ENCODE results near the gene GRM6.

The GRM6 gene

DNA sequence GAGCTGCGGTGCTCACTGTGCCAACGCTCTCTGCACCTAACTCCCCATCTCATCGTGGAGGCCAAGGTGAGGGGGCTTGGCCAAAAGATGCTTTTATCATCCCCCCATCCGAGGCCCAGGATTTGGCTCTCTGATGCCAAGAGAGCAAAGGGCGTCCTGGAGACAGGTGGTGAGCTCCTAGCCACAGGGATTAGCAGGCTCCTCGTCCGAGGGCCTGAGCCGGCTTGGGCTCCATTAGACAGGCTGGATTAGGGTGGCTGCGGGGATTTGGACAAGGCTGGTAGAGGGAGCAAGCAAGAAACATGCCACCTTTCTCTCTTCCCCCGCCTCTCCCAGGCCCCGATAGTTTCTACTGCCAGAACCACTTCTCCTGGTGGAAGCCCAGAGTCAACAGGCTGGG lies 1.0 kb upstream of the GRM6 start:
- H3K27ac ChIP-seq = no peak overlapping the region
- H3K9ac ChIP-seq (ENCODE audit: insufficient read length) = no peak overlapping the region
- H3K36me3 ChIP-seq (ENCODE audit: insufficient read depth, low read length) = no peaks in the 10 kb centered on the region
- no peak for TF ChIP-seq EZH2 (IDR thresholded peaks at IDR 0.05)
- TF ChIP-seq POLR2AphosphoS5 (IDR thresholded peaks at IDR 0.05; ENCODE audit: borderline replicate concordance, low read depth, low read length) = no peak
- TF ChIP-seq FOXP2 (optimal IDR thresholded peaks at IDR 0.05; ENCODE audit: control extremely low read depth, extremely low read length, insufficient read depth) = no peak
- H3K4me3 ChIP-seq = no peak overlapping the region
- no peak for DNase-seq (ENCODE audit: low read depth, low spot score)
- H3K9me3 ChIP-seq (ENCODE audit: low read depth, low read length) = no peaks in the 10 kb centered on the region

DNA sequence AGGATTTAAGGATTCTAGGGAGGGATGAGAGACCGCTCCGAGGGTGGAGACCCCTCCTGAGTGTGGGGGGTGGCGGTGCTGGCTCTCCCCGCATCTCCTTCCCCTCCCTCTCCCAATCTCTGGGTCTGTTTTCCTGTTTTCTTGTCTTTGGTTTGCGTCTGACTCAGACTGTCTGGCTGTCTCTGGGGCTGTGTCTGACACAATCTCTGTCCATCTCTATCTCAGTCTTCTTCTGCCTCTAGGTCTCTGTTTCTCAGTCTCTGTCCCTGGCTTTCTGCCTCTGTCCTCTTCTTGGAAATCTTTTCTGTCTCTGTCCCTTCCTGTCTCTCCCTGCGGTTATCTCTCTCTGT lies 196 bp upstream of the GRM6 start:
- Histone ChIP-seq H3K36me3 (ENCODE audit: insufficient read depth, low read length) (no peaks in the 10 kb centered on the region), H3K27ac (no peak overlapping the region), H3K9ac (ENCODE audit: insufficient read length) (no peak overlapping the region), H3K4me3 (no peak overlapping the region), H3K9me3 (ENCODE audit: low read depth, low read length) (no peaks in the 10 kb centered on the region)
- no peak for DNase-seq (ENCODE audit: low read depth, low spot score)
- no peak for TF ChIP-seq POLR2AphosphoS5 (IDR thresholded peaks at IDR 0.05; ENCODE audit: borderline replicate concordance, low read depth, low read length)

DNA sequence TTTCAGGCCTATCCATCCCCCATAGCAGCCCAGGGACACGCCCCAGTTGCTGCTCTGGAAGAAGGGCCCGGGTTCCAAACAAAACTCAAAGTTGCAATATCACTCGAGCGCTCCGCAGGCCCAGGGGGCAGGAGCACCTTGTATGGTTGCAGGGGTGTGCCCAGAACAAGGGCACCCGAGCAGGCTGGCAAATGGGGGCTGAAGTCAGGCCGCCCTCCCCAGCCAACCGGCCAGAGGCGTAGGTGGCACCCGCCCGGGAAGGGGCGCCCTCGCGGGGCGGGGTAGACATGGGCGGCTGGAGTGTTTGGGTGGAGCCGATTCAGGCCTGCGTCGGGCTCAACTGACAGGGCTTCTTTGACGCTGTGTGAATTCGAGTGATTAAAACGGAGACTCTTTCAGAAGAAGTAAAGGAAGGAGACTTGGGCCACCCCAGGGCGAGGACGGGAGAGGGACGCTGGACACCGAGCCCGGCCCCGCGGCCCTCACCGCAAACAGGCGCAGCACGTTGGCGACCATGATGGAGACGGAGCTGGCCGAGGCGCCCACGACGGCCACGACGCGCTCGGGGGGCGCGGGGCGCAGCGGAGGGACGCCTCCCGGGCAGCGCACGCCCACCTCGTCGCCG lies 1.1 kb downstream of the GRM6 start:
- Histone ChIP-seq H3K4me3 (no peak overlapping the region), H3K9me3 (ENCODE audit: low read depth, low read length) (no peaks in the 10 kb centered on the region), H3K9ac (ENCODE audit: insufficient read length) (no peak overlapping the region), H3K36me3 (ENCODE audit: insufficient read depth, low read length) (no peaks in the 10 kb centered on the region), H3K27ac (no peak overlapping the region)
- no peak for DNase-seq (ENCODE audit: low read depth, low spot score)
- TF ChIP-seq POLR2AphosphoS5 (IDR thresholded peaks at IDR 0.05; ENCODE audit: borderline replicate concordance, low read depth, low read length) = no peak
- no peak for TF ChIP-seq EZH2 (IDR thresholded peaks at IDR 0.05)
- TF ChIP-seq FOXP2 (optimal IDR thresholded peaks at IDR 0.05; ENCODE audit: control extremely low read depth, extremely low read length, insufficient read depth) = no peak

DNA sequence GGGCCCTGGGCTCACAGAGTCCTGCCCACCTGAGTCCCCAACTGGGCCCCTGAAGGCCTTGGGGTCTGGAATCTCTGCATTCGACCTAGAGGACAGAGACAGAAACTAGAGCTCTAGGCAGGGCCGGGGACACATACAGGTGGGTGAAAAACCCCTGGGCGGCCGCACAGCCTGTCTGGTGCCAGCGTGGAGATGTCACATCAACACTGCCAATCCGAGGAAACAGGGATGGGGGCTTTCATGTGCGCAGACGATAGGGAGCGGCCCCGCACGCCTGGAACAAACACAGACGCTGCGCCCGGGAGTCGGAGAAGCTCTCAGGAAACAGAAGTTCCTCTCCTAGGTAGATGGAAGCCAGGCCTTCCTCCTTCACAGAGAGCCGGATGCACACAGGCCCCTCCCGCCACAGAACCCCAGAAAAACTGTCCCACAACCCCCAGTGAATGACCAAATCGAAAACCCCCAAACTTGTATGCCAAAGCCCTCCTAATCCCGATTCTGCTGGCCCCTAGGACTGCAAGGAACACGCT lies 1.8 kb downstream of the GRM6 start:
- Histone ChIP-seq H3K9ac (ENCODE audit: insufficient read length) (no peak overlapping the region), H3K4me3 (no peak overlapping the region), H3K9me3 (ENCODE audit: low read depth, low read length) (no peaks in the 10 kb centered on the region), H3K27ac (no peak overlapping the region), H3K36me3 (ENCODE audit: insufficient read depth, low read length) (no peaks in the 10 kb centered on the region)
- DNase-seq (ENCODE audit: low read depth, low spot score) = no peak
- TF ChIP-seq FOXP2 (optimal IDR thresholded peaks at IDR 0.05; ENCODE audit: control extremely low read depth, extremely low read length, insufficient read depth) (no peak), POLR2AphosphoS5 (IDR thresholded peaks at IDR 0.05; ENCODE audit: borderline replicate concordance, low read depth, low read length) (no peak), EZH2 (IDR thresholded peaks at IDR 0.05) (no peak)

DNA sequence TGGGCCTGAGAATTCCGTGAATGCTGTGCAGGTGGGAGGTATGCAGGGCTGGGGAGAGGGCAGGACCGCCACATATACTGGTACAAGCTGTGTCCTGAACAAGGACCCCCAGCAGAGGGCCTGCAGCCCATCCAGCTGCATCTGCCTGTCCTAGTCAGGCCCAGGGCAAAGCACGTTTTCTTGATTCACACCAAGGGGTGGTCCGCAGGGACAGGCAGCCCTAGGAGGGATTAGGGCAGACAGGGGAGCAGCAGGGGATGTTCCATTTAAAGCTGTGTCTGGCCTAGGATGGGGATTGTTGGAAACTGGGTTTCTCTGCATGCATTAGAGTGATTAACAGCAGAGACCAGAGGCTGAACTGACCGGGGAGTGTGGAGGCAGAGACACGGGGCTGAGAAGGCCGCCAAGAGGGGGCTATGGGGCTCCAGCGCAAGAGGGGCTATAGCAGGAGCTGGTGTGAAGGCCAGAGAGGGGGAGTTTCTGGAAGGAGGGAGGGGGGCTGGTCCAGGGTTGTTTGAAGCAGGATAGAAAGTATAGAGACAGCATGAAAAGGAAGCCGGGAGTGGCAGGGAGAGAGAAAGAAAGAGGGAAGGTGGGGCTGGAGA lies 2.7 kb downstream of the GRM6 start:
- Histone ChIP-seq H3K4me3 (no peak overlapping the region), H3K36me3 (ENCODE audit: insufficient read depth, low read length) (no peaks in the 10 kb centered on the region), H3K9ac (ENCODE audit: insufficient read length) (no peak overlapping the region), H3K9me3 (ENCODE audit: low read depth, low read length) (no peaks in the 10 kb centered on the region), H3K27ac (no peak overlapping the region)
- TF ChIP-seq FOXP2 (optimal IDR thresholded peaks at IDR 0.05; ENCODE audit: control extremely low read depth, extremely low read length, insufficient read depth) (no peak), EZH2 (IDR thresholded peaks at IDR 0.05) (no peak), POLR2AphosphoS5 (IDR thresholded peaks at IDR 0.05; ENCODE audit: borderline replicate concordance, low read depth, low read length) (no peak)
- DNase-seq (ENCODE audit: low read depth, low spot score) = no peak

DNA sequence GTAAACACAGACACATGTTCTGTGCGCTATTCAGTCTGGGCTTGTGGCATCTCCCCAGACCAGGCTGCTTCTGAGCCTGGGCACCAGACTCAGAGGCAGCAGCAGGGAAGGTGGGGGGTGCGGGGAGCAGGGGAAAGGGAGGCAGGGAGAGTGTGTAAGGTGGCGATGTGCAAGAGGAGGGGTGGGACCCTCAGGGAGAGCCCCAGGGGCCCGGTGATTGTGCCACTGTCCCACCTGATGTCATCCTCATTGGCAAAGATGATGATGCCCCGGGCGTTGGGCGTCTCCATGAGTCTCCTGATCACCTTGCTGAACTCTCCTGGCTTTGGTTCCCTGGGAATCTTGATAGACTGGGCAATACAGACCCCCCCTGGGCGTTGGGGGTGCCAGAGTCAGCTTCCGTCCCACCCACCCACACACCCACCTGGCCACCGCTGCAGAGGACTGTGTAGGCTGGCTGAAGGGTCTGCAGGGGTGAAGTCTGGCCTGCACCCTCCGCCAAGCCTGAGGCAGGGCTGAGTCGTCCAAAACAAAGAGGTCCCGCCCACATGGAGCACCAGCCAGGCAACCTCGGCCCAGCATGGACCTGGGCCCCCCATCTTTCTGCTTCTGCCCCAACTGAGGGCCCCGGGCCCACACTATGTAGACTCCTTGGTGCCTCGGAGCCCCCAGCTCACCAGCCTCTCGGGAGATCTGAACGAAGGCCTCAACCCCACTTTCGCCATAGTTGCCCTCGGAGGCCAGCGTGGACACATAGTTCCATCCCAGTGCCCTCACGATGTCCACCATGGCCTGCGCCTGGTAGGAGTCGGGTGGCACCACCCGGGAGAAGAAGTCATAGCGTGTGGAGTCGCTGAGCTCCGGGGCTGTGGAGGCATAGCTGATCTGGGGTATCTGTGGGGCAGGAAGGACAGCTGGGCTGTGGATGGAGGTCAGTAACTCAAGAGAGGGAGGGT lies 3.7 kb downstream of the GRM6 start:
- Histone ChIP-seq H3K36me3 (ENCODE audit: insufficient read depth, low read length) (no peaks in the 10 kb centered on the region), H3K9me3 (ENCODE audit: low read depth, low read length) (no peaks in the 10 kb centered on the region), H3K4me3 (no peak overlapping the region), H3K27ac (no peak overlapping the region), H3K9ac (ENCODE audit: insufficient read length) (no peak overlapping the region)
- DNase-seq (ENCODE audit: low read depth, low spot score) = no peak
- TF ChIP-seq EZH2 (IDR thresholded peaks at IDR 0.05) (no peak), FOXP2 (optimal IDR thresholded peaks at IDR 0.05; ENCODE audit: control extremely low read depth, extremely low read length, insufficient read depth) (no peak), POLR2AphosphoS5 (IDR thresholded peaks at IDR 0.05; ENCODE audit: borderline replicate concordance, low read depth, low read length) (no peak)

DNA sequence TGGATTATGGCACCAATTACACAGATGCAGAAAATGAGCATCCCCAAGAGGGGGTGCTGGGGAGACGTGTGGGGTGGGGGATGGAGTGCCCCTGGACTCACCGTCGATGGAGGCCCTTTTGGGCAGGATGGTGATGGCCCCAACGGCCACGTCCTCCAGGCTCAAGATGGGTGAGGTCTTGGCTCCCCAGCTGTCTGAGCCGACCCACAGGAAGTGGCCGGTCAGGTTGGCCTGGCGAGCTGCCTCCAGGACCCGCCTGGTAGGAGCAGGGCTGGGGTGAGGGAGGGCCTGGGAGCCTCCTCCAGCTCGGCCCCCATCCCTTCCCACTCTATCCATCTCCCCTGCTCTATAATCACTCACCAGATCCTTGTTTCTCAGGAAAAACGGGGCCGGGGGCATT lies 4.6 kb downstream of the GRM6 start:
- no peak overlapping the region for H3K27ac ChIP-seq
- no peak for TF ChIP-seq FOXP2 (optimal IDR thresholded peaks at IDR 0.05; ENCODE audit: control extremely low read depth, extremely low read length, insufficient read depth)
- no peak for TF ChIP-seq POLR2AphosphoS5 (IDR thresholded peaks at IDR 0.05; ENCODE audit: borderline replicate concordance, low read depth, low read length)
- no peak for TF ChIP-seq EZH2 (IDR thresholded peaks at IDR 0.05)
- no peak for DNase-seq (ENCODE audit: low read depth, low spot score)
- H3K9me3 ChIP-seq (ENCODE audit: low read depth, low read length) = no peaks in the 10 kb centered on the region
- H3K9ac ChIP-seq (ENCODE audit: insufficient read length) = no peak overlapping the region
- no peaks in the 10 kb centered on the region for H3K36me3 ChIP-seq (ENCODE audit: insufficient read depth, low read length)
- H3K4me3 ChIP-seq = no peak overlapping the region

DNA sequence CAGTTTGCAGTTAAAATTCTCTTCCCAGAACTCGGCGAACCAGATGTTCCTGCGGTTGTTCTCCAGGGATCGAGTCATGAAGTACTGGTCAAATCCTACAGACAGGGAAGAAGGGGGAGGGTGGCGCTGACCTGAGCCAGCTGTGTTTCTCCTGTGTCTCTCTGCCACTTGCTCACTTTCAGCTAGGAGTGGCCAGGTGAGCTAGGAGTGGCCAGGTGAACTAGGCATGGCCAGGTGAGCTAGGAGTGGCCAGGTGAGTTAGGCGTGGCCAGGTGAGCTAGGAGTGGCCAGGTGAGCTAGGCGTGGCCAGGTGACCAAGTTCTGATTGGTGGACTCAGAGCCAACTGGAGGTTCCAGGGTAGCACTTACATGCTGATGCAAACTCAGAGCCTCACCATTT lies 5.8 kb downstream of the GRM6 start:
- Histone ChIP-seq H3K9ac (ENCODE audit: insufficient read length) (no peak overlapping the region), H3K9me3 (ENCODE audit: low read depth, low read length) (no peaks in the 10 kb centered on the region), H3K27ac (no peak overlapping the region), H3K36me3 (ENCODE audit: insufficient read depth, low read length) (no peaks in the 10 kb centered on the region), H3K4me3 (no peak overlapping the region)
- no peak for DNase-seq (ENCODE audit: low read depth, low spot score)
- TF ChIP-seq POLR2AphosphoS5 (IDR thresholded peaks at IDR 0.05; ENCODE audit: borderline replicate concordance, low read depth, low read length) (no peak), FOXP2 (optimal IDR thresholded peaks at IDR 0.05; ENCODE audit: control extremely low read depth, extremely low read length, insufficient read depth) (no peak), EZH2 (IDR thresholded peaks at IDR 0.05) (no peak)

Measured in SK-N-MC (cell line).